Measurements from ENCODE around the gene APH1A. TPM values are rescaled to one million over a fixed set of nuclear protein-coding genes. Genes with fewer than 3 reads are reported as not detected.

The APH1A gene
- total and polyA plus RNA-seq, 9 of the 15 experiments (the other 6 are each of a cell fraction or from before 2014, with no cell fraction given): 5.6 to 123 (median 77.0) TPM

- Histone ChIP-seq H3K27ac (ENCODE audit: extremely low read depth, low read depth, low read length) (no peak overlapping the region), H3K4me3 (no peak overlapping the region), H3K4me2 (ENCODE audit: insufficient read depth, low read length) (no peak overlapping the region), H3K27me3 (ENCODE audit: control insufficient read depth in 2 of 2, insufficient read depth in 2 of 2, low read length in 2 of 2) (no peaks in the 10 kb centered on the region), H3K4me1 (replicated peaks in 1 of 2; ENCODE audit: control insufficient read depth in 2 of 2, insufficient read depth in 2 of 2, low read length in 2 of 2) (peaks cover 2 to 14% of the 10 kb centered on the region in 2 experiments; a peak in 4 of 5 replicates), H3K9me1 (ENCODE audit: control insufficient read depth, insufficient read depth, low read length) (no peaks in the 10 kb centered on the region), H3K9me3 (replicated peaks; ENCODE audit: control insufficient read depth, insufficient read depth, low read depth, low read length) (no peaks in the 10 kb centered on the region), H2AFZ (ENCODE audit: low read depth, low read length) (no peak overlapping the region; the same call in 1 of the 2 replicates), H3K36me3 (ENCODE audit: control insufficient read depth, insufficient read depth, low read length) (no peaks in the 10 kb centered on the region), H4K20me1 (replicated peaks; ENCODE audit: control insufficient read depth, insufficient read depth, low read length) (no peaks in the 10 kb centered on the region), H3K9ac (ENCODE audit: insufficient read depth in 1 of 2, low read depth in 2 of 2, low read length in 2 of 2) (no peak overlapping the region), H3K79me2 (ENCODE audit: control insufficient read depth, insufficient read depth, low read length) (no peaks in the 10 kb centered on the region)
- ChIA-PET POLR2A (no interaction called here), CTCF (ENCODE audit: low intra/inter-chr PET ratio) (no interaction called here)
- TF ChIP-seq CBX3 (IDR thresholded peaks at IDR 0.05; ENCODE audit: borderline replicate concordance in 1 of 2, low read length in 2 of 2) (no peak), FOSL1 (tag; conservative IDR thresholded peaks at IDR 0.05) (no peak), MYC (IDR thresholded peaks at IDR 0.05; ENCODE audit: low read depth, low read length) (no peak), MYC (CRISPR knock-in tag; IDR thresholded peaks at IDR 0.05; ENCODE audit: borderline replicate concordance, low read depth) (no peak)
- in situ Hi-C loops (cut with MboI): no loop called here
- WGBS (ENCODE audit: insufficient coverage, low coverage, missing lambda C conversion rate): 72% methylated on average over 10 of the region's 12 CpGs
- no peak for DNase-seq (ENCODE audit: extremely low read depth in 1 of 4, low spot score in 3 of 4)
- no TSS peak for BruUV-seq (replicated peaks)
- intact Hi-C loops (cut with micrococcal nuclease): no loop called here
- FAIRE-seq: no peak
- no peak for ATAC-seq
Observed at GRCh38 chr1:150283260-150283659, 14.4 kb upstream of the APH1A start.

- H3K27ac ChIP-seq (ENCODE audit: extremely low read depth, low read depth, low read length): no peak overlapping the region
Observed at GRCh38 chr1:150282558-150282958, 13.7 kb upstream of the APH1A start.

More at GRCh38 chr1:150282558-150282958, 13.7 kb upstream of the APH1A start:
- no peaks in the 10 kb centered on the region for H3K9me3 ChIP-seq (replicated peaks; ENCODE audit: control insufficient read depth, insufficient read depth, low read depth, low read length)
- H3K4me3 ChIP-seq: no peak overlapping the region
- in situ Hi-C loops (cut with MboI) (no loop called here), intact Hi-C loops (cut with micrococcal nuclease) (no loop called here)
- FAIRE-seq (no peak), ATAC-seq (no peak), DNase-seq (ENCODE audit: extremely low read depth in 1 of 4, low spot score in 3 of 4) (no peak)
- ChIA-PET CTCF (ENCODE audit: low intra/inter-chr PET ratio) (interaction anchor here (4.0 kb wide), 1 partner anchor 27 kb away, joined by 43 read pairs; no protein-coding TSS in a partner anchor), POLR2A (no interaction called here)
- peaks cover 0 to 14% of the 10 kb centered on the region in 2 experiments; a peak in 3 of 5 replicates for H3K4me1 ChIP-seq (replicated peaks in 1 of 2; ENCODE audit: control insufficient read depth in 2 of 2, insufficient read depth in 2 of 2, low read length in 2 of 2)
- 84% methylated on average over 21 of the region's 21 CpGs for WGBS (ENCODE audit: insufficient coverage, low coverage, missing lambda C conversion rate)
- H3K9me1 ChIP-seq (ENCODE audit: control insufficient read depth, insufficient read depth, low read length): no peaks in the 10 kb centered on the region
- no peak overlapping the region for H3K4me2 ChIP-seq (ENCODE audit: insufficient read depth, low read length)
- no peak overlapping the region for H3K9ac ChIP-seq (ENCODE audit: insufficient read depth in 1 of 2, low read depth in 2 of 2, low read length in 2 of 2)
- no peaks in the 10 kb centered on the region for H3K79me2 ChIP-seq (ENCODE audit: control insufficient read depth, insufficient read depth, low read length)
- BruUV-seq (replicated peaks): no TSS peak
- H4K20me1 ChIP-seq (replicated peaks; ENCODE audit: control insufficient read depth, insufficient read depth, low read length): no peaks in the 10 kb centered on the region
- H3K27me3 ChIP-seq (ENCODE audit: control insufficient read depth in 2 of 2, insufficient read depth in 2 of 2, low read length in 2 of 2): no peaks in the 10 kb centered on the region
- no peak overlapping the region for H2AFZ ChIP-seq (ENCODE audit: low read depth, low read length)
- H3K36me3 ChIP-seq (ENCODE audit: control insufficient read depth, insufficient read depth, low read length): no peaks in the 10 kb centered on the region
- TF ChIP-seq RBM14 (IDR thresholded peaks at IDR 0.05; ENCODE audit: borderline replicate concordance, insufficient read depth, low read depth, low read length) (no peak), NFATC3 (IDR thresholded peaks at IDR 0.05) (no peak), ZBTB11 (CRISPR knock-in tag; IDR thresholded peaks at IDR 0.05) (peak in 1 of 3 experiments; percentile 30; a peak in 1 of 6 replicates)

Measured in K562 (cell line).